Trophoblast cell (in vitro differentiated cells and primary cell): ENCODE results near the gene METRNL.
A peak's percentile ranks its signal among the peaks of the same experiment; 100 is the strongest.

Source experiments
- DNase-seq, 2 donors: peaks; one replicate each; pipeline ENCODE4 v3.0.0-alpha.2; 2016
- H2AFZ ChIP-seq: 2 replicates; pipeline ENCODE4 v1.6.1; 2013; ENCODE audit warnings: low read length, moderate library complexity, mild to moderate bottlenecking; ENCODE audit not compliant: insufficient read depth, poor library complexity
- H2AK5ac ChIP-seq: 2 replicates; pipeline ENCODE4 v1.6.1; 2013; ENCODE audit warnings: mild to moderate bottlenecking, low read length
- H2BK120ac ChIP-seq: 2 replicates; pipeline ENCODE4 v1.6.1; 2013; ENCODE audit warnings: low read length, mild to moderate bottlenecking, moderate library complexity; ENCODE audit not compliant: insufficient read depth, poor library complexity
- H2BK12ac ChIP-seq: 2 replicates; pipeline ENCODE4 v1.6.1; 2013; ENCODE audit warnings: mild to moderate bottlenecking, low read length, moderate library complexity
- H2BK5ac ChIP-seq: 2 replicates; pipeline ENCODE4 v1.6.1; 2013; ENCODE audit warnings: low read length, low read depth, moderate library complexity, mild to moderate bottlenecking; ENCODE audit not compliant: poor library complexity
- H3K14ac ChIP-seq: 2 replicates; pipeline ENCODE4 v1.6.1; 2013; ENCODE audit warnings: mild to moderate bottlenecking, low read length
- H3K18ac ChIP-seq: 2 replicates; pipeline ENCODE4 v1.6.1; 2013; ENCODE audit warnings: mild to moderate bottlenecking, low read length
- H3K23ac ChIP-seq: 2 replicates; pipeline ENCODE4 v1.6.1; 2013; ENCODE audit warnings: low read length
- H3K27ac ChIP-seq: 2 replicates; pipeline ENCODE4 v1.5.1; 2013; ENCODE audit warnings: low read depth, mild to moderate bottlenecking, inconsistent platforms, low read length, moderate library complexity
- H3K27me3 ChIP-seq: 2 replicates; pipeline ENCODE4 v1.6.1; 2013; ENCODE audit warnings: inconsistent platforms, mild to moderate bottlenecking, low read length, moderate library complexity; ENCODE audit not compliant: insufficient read depth
- H3K36me3 ChIP-seq, 2 experiments: 1 replicate in 1 of 2; 2 replicates in 1 of 2; pipeline ENCODE4 v1.6.1; 2013; ENCODE audit warnings: low read length in 2 of 2, mild to moderate bottlenecking in 2 of 2, moderate library complexity in 1 of 2; ENCODE audit not compliant: insufficient read depth in 2 of 2, control insufficient read depth in 1 of 2
- H3K4ac ChIP-seq: 2 replicates; pipeline ENCODE4 v1.6.1; 2013; ENCODE audit warnings: low read depth, mild to moderate bottlenecking, low read length, moderate library complexity
- H3K4me1 ChIP-seq, 2 experiments: 1 replicate in 1 of 2; 2 replicates in 1 of 2; pipeline ENCODE4 v1.6.1; 2013; ENCODE audit warnings: low read length in 2 of 2, mild to moderate bottlenecking in 2 of 2, moderate library complexity in 1 of 2; ENCODE audit not compliant: insufficient read depth in 2 of 2, control insufficient read depth in 1 of 2
- H3K4me2 ChIP-seq: 2 replicates; pipeline ENCODE4 v1.6.1; 2013; ENCODE audit warnings: inconsistent platforms, mild to moderate bottlenecking, low read length, moderate library complexity
- H3K4me3 ChIP-seq: 2 replicates; pipeline ENCODE4 v1.5.1; 2013; ENCODE audit warnings: mild to moderate bottlenecking, low read depth, low read length, inconsistent platforms
- H3K79me1 ChIP-seq: one replicate; pipeline ENCODE4 v1.6.1; 2013; ENCODE audit warnings: low read length
- H3K79me2 ChIP-seq: 2 replicates; pipeline ENCODE4 v1.6.1; 2013; ENCODE audit warnings: low read length, mild to moderate bottlenecking; ENCODE audit not compliant: control insufficient read depth, insufficient read depth, poor library complexity
- H3K9ac ChIP-seq: 2 replicates; pipeline ENCODE4 v1.6.1; 2013; ENCODE audit warnings: mild to moderate bottlenecking, low read length
- H3K9me3 ChIP-seq: 2 replicates; pipeline ENCODE4 v1.6.1; 2013; ENCODE audit warnings: low read depth, mild to moderate bottlenecking, control low read depth, inconsistent platforms, low read length; ENCODE audit not compliant: insufficient read depth
- H4K12ac ChIP-seq: 2 replicates; pipeline ENCODE4 v1.6.1; 2013; ENCODE audit warnings: low read depth, mild to moderate bottlenecking, low read length, moderate library complexity
- H4K8ac ChIP-seq: 2 replicates; pipeline ENCODE4 v1.6.1; 2013; ENCODE audit warnings: low read depth, mild to moderate bottlenecking, low read length, moderate library complexity
- H4K91ac ChIP-seq: one replicate; pipeline ENCODE4 v1.6.1; 2013; ENCODE audit warnings: low read depth, mild to moderate bottlenecking, low read length, moderate library complexity
- WGBS: extraction: QIAGEN DNeasy Blood & Tissue Kit; methylation state at CpG from one replicate; pipeline ENCODE4 v1.1.7; 2013; ENCODE audit warnings: missing lambda C conversion rate; ENCODE audit not compliant: insufficient read length, insufficient coverage; ENCODE audit errors: extremely low coverage; 5-methylcytosine and 5-hydroxymethylcytosine counted together

METRNL gene

GRCh38 chr17:83052241-83052564, 27.2 kb upstream of the METRNL start:
- WGBS = no CpG with 5 or more reads among the region's 12 CpGs
- H3K4me1 ChIP-seq = peaks cover 7 to 16% of the 10 kb centered on the region in 2 experiments

GRCh38 chr17:83053021-83053681, 26.3 kb upstream of the METRNL start:
- Histone ChIP-seq H3K4me2 (no peak overlapping the region), H3K14ac (no peak overlapping the region), H3K9me3 (peaks cover 4% of the 10 kb centered on the region), H3K9ac (no peak overlapping the region), H3K4me1 (peaks cover 7 to 16% of the 10 kb centered on the region in 2 experiments), H2BK120ac (peak overlapping the region; percentile 25), H4K8ac (no peak overlapping the region), H3K18ac (no peak overlapping the region), H3K23ac (no peak overlapping the region), H2AFZ (no peak overlapping the region), H2BK5ac (no peak overlapping the region), H4K12ac (no peak overlapping the region), H3K27me3 (no peaks in the 10 kb centered on the region), H2AK5ac (peak overlapping the region; percentile 3), H3K79me2 (peaks cover 7% of the 10 kb centered on the region), H3K27ac (no peak overlapping the region), H3K79me1 (peaks cover 10% of the 10 kb centered on the region), H3K4ac (no peak overlapping the region), H3K4me3 (no peak overlapping the region), H4K91ac (no peak overlapping the region), H2BK12ac (no peak overlapping the region), H3K36me3 (no peaks in the 10 kb centered on the region)
- no peak for DNase-seq
- no CpG with 5 or more reads among the region's 15 CpGs for WGBS

More at GRCh38 chr17:83052241-83052564, 27.2 kb upstream of the METRNL start:
- Histone ChIP-seq H3K9me3 (peaks cover 4% of the 10 kb centered on the region), H3K18ac (peak overlapping the region; percentile 25), H2BK12ac (peak overlapping the region; percentile 51), H3K4me2 (peak overlapping the region; percentile 76), H3K79me2 (peaks cover 7% of the 10 kb centered on the region), H3K4ac (peak overlapping the region; percentile 6), H2BK120ac (peak overlapping the region; percentile 12), H2BK5ac (peak overlapping the region; percentile 10), H2AK5ac (peak overlapping the region; percentile 81), H4K12ac (peak overlapping the region; percentile 94), H4K8ac (peak overlapping the region; percentile 80), H3K14ac (peak overlapping the region; percentile 30), H3K27me3 (no peaks in the 10 kb centered on the region), H3K27ac (peak overlapping the region; percentile 37), H2AFZ (peak overlapping the region; percentile 32), H3K4me3 (peak overlapping the region; percentile 61), H3K79me1 (peaks cover 10% of the 10 kb centered on the region), H3K23ac (no peak overlapping the region), H3K36me3 (no peaks in the 10 kb centered on the region), H4K91ac (peak overlapping the region; percentile 27), H3K9ac (no peak overlapping the region)
- no peak for DNase-seq

DNA sequence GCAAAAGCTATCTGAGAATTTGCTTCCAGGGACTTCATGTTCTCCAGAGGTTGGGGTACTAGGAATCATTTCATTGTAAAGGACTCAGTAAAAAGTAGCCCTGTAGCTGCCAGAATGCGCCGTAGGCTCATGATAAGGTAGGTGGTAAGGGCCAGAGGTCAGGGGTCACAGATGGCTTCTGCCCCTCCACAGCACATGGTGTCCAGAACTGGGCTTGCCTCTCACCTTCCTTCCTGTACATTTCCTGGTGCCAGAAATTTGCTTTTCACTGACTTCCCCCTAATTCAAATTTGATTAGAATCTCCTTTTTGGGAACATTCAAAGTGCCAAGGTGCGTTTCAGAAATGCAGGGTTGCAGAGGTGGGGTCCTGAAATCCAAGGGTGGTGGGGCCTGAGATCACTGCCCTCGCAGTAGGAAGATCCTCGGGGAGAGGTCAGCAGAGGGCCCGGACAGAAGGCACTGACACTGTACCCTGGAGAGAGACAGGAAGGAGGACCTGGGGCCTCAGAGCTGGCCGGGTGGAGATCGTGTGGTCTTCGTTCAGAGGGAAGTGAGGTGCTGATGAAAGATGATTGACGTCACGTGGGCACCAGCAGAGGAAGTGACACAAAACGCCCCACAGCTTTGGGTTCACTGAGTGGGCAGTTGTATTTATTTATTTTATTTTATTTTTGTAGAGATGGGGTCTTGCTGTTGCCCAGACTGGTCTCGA, 25.5 kb upstream of the METRNL start:
- no peak overlapping the region for H2AFZ ChIP-seq
- peaks cover 6% of the 10 kb centered on the region for H3K9me3 ChIP-seq

DNA sequence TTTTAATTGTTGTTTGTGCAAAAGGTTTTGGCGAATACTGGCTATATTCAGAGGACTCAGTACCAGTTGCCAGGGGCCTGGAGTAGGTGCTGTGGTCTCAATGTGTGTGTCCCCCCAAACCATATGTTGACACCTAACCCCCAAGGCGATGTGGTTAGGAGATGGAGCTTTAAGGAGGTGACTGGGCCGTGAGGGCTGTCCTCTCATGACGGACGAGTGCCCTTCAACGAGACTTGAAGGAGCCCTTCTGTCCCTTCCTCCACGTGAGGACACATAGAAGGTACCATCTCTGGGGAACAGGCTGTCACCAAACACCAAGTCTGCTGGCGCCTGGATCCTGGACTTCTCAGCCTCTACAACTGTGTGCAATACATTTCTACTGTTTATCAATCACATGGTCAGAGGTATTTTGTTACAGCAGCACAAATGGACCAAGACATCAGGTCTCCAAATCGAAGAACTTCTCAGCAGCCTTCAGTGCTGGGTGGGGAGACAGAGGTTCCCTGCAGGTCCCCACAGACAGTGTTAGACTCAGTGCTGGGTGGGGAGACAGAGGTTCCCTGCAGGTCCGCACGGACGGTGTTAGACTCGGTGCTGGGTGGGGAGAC, 24.8 kb upstream of the METRNL start:
- peaks cover 7 to 16% of the 10 kb centered on the region in 2 experiments for H3K4me1 ChIP-seq
- H3K4me3 ChIP-seq = no peak overlapping the region
- H4K91ac ChIP-seq = no peak overlapping the region
- no peak overlapping the region for H2AFZ ChIP-seq
- no peak overlapping the region for H3K4ac ChIP-seq
- H2AK5ac ChIP-seq = no peak overlapping the region
- H3K4me2 ChIP-seq = no peak overlapping the region
- no peak overlapping the region for H3K27ac ChIP-seq
- peaks cover 10% of the 10 kb centered on the region for H3K79me1 ChIP-seq
- H2BK12ac ChIP-seq = no peak overlapping the region
- H4K8ac ChIP-seq = no peak overlapping the region
- no peak overlapping the region for H3K18ac ChIP-seq
- H3K36me3 ChIP-seq = no peaks in the 10 kb centered on the region
- no CpG with 5 or more reads among the region's 13 CpGs for WGBS
- H3K79me2 ChIP-seq = peaks cover 7% of the 10 kb centered on the region
- no peak overlapping the region for H3K23ac ChIP-seq
- H3K9ac ChIP-seq = no peak overlapping the region
- H3K14ac ChIP-seq = no peak overlapping the region
- no peak overlapping the region for H4K12ac ChIP-seq
- no peak for DNase-seq
- no peaks in the 10 kb centered on the region for H3K27me3 ChIP-seq
- H3K9me3 ChIP-seq = peaks cover 7% of the 10 kb centered on the region
- no peak overlapping the region for H2BK120ac ChIP-seq
- no peak overlapping the region for H2BK5ac ChIP-seq

More for the DNA sequence above, 25.5 kb upstream of the METRNL start:
- Histone ChIP-seq H3K18ac (no peak overlapping the region), H3K4ac (no peak overlapping the region), H2BK5ac (no peak overlapping the region), H3K27me3 (no peaks in the 10 kb centered on the region), H3K79me2 (peaks cover 7% of the 10 kb centered on the region), H3K4me1 (peaks cover 7 to 16% of the 10 kb centered on the region in 2 experiments), H3K79me1 (peaks cover 10% of the 10 kb centered on the region), H3K9ac (no peak overlapping the region), H4K91ac (no peak overlapping the region), H3K4me2 (no peak overlapping the region), H2BK120ac (no peak overlapping the region), H3K27ac (no peak overlapping the region), H3K36me3 (no peaks in the 10 kb centered on the region), H4K12ac (no peak overlapping the region), H4K8ac (no peak overlapping the region), H2AK5ac (no peak overlapping the region), H3K4me3 (no peak overlapping the region), H2BK12ac (no peak overlapping the region), H3K14ac (no peak overlapping the region), H3K23ac (no peak overlapping the region)
- DNase-seq = peak in 1 of 2 donors; percentile 38
- WGBS = no CpG with 5 or more reads among the region's 13 CpGs
